ENCODE measurements around the gene MROH8.

The MROH8 gene

DNA sequence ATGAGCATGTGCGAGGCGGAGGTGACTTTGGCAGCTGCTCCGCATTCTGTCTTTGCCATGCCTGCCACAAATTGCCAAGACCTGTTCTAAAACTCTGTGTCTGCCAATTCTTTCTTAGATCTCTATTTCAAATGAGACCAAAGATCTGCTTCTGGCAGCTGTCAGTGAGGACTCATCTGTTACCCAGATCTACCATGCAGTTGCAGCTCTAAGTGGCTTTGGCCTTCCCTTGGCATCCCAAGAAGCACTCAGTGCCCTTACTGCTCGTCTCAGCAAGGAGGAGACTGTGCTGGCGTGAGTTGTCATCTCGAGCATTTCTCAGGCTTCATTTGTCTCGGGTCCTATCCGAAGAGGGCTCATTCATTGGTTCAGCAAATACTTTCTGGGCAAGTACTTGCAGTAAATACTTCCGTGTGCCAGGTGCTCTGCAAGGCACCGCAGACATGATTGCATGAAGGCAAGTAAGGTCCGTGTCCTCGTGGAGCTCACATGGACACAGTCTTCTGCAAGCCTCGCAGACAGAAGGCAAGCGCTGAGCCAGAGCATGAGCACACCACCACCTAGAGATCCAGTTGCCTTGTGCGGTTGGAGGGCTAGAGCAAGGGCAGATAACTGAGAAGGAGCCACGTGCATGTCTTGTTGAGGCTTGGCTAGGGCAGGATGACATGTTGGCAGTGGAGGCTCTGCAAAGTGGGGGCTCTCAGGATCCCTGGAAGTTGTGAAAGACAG, 19.7 kb upstream of the MROH8 start:
- DNase-seq, result no peak

DNA sequence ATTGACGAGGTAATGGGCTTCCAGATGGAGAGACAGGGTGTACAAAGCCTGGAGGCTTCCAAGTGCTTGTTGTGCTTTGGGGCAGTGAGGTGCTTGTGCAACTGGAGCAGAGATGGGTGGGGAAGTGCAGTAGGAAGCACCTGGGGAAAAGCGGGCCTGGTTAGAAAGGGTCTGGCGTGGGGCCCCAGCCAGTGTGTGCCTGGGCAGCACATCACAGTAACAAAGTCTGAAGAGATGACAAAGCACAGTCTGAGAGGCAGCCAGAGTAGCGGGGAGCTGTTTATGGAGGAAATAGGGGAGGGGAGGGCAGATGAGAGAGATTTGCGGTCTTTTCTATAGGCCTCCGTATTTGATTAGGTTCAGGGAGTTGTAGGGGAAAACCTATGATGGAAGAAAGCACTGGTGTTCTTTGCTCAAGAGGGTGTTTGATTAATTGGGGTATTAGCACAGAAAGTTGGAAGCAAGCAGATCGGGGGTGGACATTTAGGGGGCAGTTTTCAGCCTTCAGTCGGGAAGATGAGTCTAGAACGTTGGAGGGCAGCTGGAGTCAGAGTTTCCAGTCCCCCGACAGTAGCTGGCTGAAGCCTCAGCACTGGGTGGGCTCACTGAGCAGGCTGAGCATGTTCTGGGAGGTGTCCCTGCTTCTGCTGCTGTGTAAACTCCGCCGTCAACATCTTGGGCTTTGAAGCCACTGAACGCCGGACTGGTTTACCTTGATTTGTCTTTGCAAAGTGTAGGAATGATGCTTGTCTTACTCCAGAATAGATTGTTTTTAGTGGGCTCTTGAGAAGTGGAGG, 15.5 kb upstream of the MROH8 start:
- DNase-seq, result no peak

DNA sequence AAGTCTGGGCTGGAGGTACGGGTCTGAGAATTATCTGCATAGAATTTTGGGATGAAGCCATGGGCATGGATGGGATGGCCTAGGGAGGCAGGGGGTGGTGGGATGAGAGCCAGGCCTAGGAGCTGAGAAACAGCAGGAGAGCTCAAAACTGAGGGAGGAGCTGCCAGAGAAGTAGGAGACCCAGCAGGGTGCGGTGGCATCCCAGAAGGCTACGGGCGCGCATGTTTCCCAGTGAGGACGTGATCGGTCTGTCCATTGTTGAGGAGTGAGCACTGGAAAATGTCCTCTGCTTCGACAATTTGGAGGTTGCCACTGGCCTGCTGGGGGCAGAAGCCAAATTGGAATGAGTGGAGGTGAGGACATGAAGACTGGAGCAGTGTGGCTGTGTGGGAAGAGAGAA, 14.5 kb upstream of the MROH8 start:
- no peak for DNase-seq

DNA sequence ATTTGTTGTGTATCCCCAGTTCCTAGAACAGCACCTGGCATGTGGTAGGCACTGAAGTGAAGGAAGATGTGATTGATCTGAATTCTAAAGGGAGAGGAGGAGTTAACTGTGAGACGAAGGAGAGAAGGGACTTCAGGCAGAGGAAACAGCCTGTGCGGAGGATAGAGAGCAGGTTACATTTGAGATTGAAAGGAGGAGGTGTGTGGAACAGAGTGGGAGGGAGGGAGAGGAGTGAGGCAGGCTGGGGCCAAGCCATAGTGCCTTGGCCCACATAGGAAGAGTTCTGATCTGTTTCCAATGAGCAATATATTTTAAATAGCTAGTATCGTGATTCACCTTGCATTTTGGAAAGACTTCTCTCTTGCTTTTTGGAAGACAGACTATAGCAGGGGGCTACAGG, 13.9 kb upstream of the MROH8 start:
- DNase-seq, result no peak

DNA sequence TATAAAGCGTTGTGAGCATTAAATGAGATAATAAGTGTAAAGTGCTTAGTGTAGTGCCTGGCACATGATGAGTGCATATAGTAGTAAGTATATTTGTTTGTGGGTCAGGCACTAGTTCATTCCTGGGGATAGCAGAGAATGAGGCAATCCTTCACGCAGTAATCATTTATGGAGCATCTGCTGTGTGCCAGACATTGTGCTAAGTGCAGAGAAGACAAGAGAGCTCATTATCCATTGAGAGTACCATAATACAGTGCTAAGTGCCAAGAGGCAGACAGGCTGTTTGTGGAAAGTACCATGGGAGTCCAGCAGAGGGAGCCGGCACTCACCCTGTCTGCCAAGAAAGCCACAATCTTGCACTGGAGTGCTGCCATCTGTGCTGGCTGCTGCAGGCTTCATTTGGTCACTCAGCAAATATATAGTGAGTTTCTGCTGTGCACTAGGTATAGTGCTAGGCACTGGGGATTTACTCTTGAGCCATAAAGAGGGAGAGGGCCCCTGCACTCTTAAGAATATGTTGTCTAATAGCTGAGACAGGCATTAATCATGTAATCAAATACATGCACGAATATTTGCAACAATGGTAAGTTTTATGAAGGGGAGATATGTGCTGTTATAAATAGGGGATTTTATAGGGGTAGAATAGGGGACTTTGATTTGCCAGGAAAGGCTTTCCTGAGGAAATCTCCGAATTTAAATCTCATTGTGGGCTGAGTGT, 12.9 kb upstream of the MROH8 start:
- peak; percentile 46 for DNase-seq

DNA sequence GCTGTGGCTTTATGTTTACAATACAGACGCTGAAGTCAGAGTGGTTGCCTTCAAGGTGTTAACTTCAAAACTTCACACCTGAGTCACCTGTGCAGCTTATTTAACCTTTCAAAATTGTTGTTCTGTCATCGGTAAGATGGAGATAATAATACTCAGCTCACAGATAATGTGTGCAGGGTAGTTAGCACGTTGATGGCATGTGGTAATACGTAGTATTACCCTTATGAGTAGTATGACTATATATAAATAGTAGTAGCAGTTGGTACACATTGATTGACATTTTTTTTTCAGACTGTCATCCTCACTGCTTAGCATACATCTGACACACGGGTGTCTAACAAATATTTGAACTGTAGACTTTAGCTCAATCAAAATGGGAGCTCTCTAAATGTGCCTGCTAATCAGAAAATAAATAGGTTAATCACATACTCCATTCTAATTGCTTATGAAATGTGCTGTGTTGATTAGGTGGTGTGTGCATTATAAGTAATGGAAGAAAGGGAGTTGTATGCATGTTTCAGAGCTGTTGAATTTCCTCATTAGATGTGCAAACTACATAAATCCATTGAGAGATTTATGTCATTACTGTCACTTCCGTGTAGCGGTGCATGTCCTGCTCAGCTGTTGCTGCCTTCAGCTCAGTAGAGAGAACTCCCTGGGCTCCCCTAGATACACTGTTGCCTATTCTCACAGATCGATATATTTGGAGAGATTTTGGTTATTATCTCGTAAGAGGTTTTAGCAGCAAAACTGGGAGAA, 11.2 kb upstream of the MROH8 start:
- DNase-seq, result no peak

- no peak for DNase-seq
Observed at GRCh38 chr20:37189416-37190016, 10.2 kb upstream of the MROH8 start.

DNA sequence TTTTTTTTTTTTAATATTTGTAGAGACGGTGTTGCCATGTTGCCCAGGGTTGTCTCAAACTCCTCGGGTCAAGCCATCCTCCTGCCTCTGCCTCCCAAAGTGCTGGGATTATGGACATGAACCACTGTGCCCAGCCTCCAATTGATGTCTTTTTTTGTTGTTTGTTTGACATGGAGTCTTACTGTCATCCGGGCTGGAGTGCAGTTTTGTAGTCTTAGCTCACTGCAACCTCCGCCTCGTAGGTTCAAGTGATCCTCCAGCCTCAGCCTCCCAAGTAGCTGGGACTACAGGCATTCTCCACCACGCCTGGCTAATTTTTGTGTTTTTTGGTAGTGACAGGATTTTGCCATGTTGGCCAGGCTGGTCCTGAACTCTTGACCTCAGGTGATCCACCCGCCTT, 9.4 kb upstream of the MROH8 start:
- no peak for DNase-seq

DNA sequence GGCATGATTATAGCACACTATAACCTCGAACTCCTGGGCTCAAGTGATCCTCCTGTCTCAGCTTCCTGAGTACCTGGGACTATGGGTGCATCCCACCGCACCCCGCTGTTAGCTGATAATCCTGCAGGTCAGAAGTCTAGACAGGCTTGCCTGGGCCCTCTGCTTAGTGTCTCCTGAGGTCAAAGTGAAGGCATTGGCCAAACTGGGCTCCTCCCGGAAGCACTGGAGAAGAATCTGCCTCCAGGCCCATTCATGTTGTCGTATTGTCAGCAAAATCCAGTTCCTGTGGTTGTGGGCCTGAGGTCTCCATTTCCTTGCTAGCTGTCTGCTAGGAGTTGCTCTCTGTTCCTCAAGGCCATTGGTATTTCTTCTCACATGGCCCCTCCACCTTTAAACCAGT, 6.3 kb upstream of the MROH8 start:
- DNase-seq, result no peak

GRCh38 chr20:37179683-37180524, 556 bp upstream of the MROH8 start:
- DNase-seq, result peak; percentile 34

DNA sequence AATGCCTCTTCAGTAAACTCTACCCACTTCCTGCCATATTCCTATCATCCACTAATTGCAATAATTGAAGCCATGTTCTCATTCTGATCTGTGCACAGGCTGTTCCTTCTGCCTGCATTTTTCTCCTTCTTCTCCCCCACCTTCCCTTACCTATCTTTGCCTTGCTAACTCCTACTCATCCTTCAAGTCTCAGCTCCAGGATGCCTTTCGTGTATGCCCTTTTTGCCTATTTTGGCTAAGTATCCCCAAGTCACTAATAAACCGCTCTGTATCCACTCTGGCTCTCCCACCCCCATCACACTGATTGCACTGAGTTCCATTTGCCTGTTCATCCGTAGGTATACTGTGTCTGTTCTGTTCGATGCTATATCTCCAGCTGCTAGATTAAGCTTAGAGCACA, 6.5 kb downstream of the MROH8 start:
- no peak for DNase-seq

- no peak for DNase-seq
Observed at GRCh38 chr20:37166867-37167266, 12.5 kb downstream of the MROH8 start.

DNA sequence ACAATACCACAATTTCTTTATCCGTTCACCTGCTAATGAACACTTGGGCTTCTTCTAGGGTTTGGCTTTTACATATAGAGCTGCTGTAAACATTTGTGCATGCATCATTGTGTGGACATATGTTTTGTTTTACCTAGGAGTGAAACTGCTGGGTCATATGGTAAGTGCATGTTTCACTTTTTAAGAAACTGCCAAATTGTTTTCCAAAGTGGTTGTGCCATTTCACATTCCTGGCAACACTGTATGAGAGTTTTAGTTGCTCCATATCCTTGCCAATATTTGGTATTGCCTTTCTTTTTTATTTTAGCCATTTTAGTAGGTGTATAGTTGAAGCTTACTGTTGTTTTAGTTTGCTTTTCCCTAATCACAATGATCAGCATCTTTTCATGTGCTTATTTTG, 14.3 kb downstream of the MROH8 start:
- no peak for DNase-seq

DNA sequence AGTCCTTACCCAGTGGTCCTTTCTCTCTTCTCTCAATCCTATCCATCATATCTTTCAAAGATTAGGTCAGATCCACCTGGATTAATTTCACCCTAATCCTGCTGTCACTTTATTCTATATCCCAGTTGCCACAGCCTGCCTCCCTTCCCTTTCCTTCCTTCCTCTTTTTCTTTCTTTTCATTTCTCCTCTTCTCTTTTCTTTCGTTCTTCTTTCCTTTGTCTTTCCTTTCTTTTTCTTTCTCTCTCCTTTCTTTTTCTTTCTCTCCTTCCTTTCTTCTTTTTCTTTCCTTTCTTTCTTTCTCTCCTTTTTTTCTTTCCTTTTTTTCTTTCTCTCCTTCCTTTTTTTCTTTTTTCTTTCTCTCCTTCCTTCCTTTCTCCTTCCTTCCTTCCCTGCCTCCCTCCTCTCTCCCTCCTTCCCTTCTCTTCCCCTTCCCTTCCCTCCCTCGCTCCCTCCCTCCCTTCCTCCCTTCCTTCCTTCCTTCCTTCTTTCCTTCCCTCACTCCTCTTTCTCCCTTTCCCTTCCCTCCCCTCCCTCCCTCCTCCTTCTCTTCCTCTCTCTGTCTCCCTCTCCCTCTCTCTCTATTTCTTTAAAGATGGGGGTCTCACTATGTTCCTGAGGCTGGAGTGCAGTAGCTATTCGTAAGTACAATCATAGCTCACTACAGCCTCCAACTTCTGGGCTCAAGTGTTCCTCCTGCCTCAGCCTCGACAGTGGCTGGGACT, 15.4 kb downstream of the MROH8 start:
- no peak for DNase-seq

GRCh38 chr20:37162646-37163045, 16.7 kb downstream of the MROH8 start:
- DNase-seq, result no peak

DNA sequence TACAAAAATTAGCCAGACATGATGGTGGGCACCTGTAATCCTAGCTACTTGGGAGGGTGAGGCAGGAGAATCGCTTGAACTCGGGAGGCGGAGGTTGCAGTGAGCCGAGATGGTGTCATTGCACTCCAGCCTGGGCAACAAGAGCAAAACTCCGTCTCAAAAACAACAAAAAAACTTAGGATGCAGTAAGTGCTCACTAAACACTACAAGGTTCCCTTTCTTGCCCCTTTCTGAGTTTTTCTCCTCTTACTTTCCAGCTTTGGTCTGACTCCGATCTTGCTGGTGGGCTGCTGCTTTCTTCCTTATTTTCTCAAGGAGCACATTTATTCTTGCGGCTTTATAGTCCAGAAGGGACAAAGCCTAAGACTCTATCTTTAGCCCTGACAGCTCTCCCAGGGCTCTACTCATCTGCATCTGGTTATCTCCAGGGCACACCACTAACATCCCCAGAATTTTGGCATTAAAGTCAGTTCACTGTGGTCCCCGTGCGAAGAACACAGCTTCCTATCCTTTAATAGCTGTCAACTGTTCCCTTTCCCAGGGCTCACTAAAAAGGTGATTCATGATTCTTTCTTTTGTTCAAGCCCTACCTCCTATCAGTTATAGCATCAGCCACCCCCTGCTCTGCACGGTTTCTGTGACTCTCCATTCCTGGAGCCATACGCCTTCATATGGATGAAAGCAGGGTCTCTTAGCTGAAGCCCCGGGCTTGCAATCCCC, 17.4 kb downstream of the MROH8 start:
- no peak for DNase-seq

- DNase-seq, result no peak
Observed at GRCh38 chr20:37160683-37161082, 18.7 kb downstream of the MROH8 start.

- DNase-seq, result no peak
Observed at GRCh38 chr20:37158248-37158647, 21.1 kb downstream of the MROH8 start.

DNA sequence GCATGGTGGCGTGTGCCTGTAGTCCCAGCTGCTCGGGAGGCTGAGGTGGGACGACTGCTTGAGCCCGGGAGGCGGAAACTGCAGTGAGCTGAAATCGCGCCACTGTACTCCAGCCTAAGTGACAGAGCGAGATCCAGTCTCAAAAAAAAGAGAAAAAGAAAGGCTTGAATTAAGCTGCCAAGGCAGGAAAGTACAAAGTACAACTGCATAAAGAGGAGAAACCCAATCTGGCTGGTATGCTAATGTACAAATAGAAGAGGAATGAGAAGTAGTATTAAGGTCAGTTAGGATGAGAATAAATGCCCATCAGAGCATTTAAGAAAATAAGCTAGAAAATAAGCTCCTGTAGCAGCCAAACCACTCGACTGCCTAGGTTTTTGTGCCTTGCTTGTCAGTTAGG, 23.4 kb downstream of the MROH8 start:
- no peak for DNase-seq

DNA sequence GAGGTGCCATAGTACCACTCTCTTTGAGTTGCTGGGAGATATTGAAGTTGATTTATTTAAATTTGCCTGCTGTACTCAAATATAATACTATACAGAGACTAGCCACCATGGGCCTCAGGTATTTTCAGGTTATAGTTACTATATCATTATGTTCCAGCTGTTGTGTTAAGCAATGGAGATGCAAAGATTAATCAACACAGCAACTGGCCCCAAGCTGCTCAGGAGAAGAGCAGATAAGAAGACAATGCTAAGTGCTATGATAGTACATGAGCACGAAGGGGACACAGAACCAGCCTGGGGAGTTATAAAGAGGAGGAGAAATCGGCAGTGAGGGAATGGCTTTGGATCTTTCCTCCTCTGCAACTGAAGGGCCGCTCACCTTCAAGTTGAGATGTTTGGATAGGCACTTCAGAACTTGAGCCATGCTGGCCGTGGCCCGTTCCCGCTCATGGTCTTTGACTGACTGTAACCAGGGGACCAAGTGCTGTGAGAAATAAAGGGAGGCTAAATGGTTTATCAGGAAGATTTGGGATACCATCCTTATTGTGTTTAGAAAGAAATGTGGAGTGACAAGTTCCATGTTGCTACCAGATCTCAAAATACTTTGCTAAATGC, 24.6 kb downstream of the MROH8 start:
- DNase-seq, result no peak
